CD4-positive, alpha-beta T cell treated with Interleukin-10 for 1 hour (primary cell): Measurements from ENCODE around the gene HOXB3.
"Not testable (repeated sequence)": the region's sequence is repeated elsewhere in the genome, so short reads cannot be mapped to it uniquely, and the experiment has no call there.

ENCODE experiments used
- DNase-seq: peaks from one replicate; pipeline ENCODE4 v3.0.0-alpha.2; 2020

HOXB3 gene

GRCh38 chr17:48541577-48542113, 48.4 kb downstream of the HOXB3 start:
- DNase-seq: peak; percentile 51

DNA sequence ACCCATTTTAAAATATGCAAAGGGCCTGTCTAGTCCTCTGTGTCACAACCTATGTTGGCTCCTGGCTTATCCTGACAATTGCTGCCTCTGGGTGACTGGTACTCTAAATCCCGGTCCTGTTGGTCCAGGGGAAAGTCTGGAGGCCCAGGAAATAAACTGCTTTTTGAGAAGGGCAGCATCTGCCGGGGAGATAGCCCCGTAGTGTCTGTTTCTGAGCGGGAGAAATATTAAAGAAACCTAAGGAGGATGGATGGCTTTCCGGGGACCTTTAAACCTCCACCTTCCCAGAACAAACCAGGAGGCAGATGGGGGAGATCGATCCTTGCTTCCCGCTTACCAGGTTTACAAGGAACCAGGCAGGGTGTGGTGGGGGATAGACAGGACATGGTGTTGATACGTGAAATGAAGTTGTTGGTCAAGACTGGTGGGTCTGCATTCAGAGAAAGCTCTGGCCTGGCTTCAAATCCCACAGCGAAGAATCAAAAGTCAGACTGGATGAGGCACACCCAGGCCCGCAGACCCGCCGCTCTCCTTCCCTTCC, 48.9 kb downstream of the HOXB3 start:
- DNase-seq: peak; percentile 19

- no peak for DNase-seq
Observed at GRCh38 chr17:48540213-48540612, 49.8 kb downstream of the HOXB3 start.

DNA sequence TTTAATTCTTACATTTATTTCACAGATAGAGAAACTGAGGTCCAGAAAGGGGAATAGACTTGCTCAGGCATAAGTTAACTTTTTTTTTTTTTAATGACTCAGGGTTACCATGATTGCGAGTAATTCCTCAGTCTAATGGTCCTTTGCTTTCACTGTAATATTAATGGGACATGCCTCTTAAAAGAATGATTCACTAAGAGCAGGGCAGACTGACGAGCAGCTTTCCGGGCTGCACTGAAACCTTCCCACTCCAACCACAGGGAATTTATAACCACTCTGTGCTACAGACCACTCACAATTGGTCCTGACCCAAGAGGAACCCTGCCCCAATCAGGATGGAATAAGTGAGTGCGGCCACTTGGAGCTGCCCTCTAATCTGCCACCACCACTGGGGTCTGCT, 50.9 kb downstream of the HOXB3 start:
- no peak for DNase-seq

DNA sequence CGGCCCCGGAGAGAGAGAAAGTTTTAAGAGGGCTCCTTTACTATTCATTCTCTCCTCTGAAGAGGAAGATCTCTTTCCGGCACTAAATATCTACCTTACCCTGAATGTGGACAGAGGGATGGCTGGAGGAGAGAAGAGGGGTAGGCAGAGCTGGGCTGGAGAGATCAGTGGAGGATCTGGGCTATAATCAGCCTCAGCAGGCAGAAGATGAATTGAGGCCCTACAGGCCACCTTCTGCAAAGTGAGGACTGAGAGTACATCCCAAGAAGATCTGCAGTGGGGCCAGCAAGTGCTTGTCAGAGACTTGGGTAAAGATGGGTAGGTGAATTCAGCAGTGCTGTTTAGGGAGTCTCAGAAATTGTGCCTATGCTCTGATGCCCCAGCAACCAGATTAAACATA, 52.7 kb downstream of the HOXB3 start:
- DNase-seq: no peak

DNA sequence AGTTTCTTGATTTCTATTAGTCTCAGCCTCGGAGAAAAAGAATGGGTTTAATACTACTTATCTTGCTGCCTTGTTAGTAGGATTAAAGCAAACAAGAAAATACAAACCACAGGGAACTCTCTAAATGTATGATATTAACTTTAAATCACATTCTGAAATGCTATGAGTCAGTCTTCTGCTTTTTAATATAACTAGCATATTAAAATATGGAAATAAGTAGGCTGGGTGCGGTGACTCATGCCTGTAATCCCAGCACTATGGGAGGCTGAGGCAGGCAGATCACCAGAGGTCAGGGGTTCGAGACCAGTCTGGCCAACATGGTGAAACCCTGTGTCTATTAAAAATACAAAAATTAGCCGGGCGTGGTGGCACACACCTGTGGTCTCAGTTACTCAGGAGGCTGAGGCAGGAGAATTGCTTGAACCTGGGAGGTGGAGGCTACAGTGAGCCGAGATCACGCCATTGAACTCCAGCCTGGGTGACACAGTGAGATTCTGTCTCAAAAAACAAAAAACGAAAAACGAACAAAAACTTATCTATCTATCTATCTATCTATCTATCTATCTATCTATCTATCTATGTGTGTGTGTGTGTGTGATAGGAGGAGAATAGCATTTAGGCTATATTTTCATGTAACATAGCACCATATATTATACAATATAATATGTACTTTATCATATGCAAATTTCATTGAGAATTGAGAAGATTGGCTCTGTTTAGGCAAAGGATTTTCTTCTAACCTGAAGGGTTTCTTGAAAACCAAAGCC, 54.1 kb downstream of the HOXB3 start:
- DNase-seq: not testable (repeated sequence)

- no peak for DNase-seq
Observed at GRCh38 chr17:48532261-48532660, 57.8 kb downstream of the HOXB3 start.

- no peak for DNase-seq
Observed at GRCh38 chr17:48530887-48531272, 59.2 kb downstream of the HOXB3 start, which contains the start of gene HOXB1. TSS of gene HOXB1 (minus strand) at chr17:48531011. CDS start at chr17:48530904, 107 bp downstream.

DNA sequence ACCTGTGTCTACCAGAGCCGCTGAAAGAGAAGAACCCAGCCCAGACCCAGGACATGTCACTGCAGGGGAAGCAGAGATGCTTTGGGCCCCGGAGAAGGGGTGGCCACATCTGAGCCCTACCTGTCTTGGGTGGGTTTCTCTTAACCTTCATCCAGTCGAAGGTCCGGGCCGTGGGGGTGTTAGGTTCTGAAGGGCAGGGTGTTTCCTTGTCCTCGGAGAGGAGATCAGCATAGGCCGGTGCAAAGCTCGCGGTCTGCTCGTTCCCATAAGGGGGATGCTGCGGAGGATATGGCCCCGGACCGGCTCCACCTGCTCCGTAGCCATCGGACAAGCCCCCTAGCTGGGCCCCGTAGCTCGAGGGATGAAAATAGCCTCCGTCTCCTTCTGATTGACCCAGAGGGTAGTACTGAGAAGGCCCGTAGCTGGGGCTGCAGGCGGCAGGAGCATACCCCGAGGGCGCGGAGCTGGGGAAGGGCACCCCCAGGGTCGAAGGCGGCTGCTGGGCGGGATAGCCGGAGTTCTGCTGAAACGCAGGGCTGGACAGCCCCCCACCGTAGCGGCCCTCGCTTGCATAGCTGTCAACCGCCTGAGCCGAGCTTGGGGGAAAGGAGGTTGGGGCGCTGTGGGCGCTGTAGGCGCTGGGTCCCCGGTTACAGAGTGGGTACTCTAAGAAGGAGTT, 59.7 kb downstream of the HOXB3 start:
- no peak for DNase-seq

- DNase-seq: no peak
Observed at GRCh38 chr17:48529683-48530009, 60.4 kb downstream of the HOXB3 start.

DNA sequence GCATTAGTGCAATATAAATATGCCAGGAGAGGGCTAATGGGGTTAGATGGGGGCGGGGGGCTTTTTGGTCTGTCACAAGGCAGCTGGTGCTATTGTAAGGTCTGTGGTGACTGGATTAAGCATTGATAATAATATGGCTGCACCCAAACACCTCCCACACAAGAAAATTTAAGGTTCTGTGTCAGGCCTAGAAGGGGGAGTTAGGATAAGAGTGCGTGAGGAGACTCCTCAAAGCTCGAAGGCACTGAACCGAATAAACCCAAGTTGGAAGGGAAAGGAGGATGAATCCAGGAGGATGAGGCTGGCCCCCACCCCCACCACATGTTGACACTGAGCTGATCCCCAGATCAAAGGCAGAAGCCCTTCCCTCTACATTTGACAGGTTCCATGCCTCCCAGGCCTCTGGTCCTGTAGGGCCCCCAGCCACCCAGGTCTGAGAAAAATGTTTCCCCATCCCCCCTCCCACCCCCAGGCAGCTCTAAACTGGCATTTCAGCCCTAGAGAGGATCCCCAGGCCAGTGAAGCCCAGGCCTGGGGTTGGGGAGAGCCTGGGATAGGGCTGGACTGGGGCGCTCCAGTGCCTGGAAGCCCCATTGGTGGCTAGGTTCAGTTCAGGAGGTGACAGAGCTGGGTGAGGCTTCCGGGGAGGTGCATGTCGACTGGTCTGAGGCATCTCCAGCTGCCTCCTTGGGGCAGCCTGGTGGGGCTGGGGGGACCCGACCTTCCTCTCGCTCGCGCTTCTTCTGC, 60.9 kb downstream of the HOXB3 start:
- no peak for DNase-seq

- DNase-seq: no peak
Observed at GRCh38 chr17:48528153-48528935, 61.7 kb downstream of the HOXB3 start.

DNA sequence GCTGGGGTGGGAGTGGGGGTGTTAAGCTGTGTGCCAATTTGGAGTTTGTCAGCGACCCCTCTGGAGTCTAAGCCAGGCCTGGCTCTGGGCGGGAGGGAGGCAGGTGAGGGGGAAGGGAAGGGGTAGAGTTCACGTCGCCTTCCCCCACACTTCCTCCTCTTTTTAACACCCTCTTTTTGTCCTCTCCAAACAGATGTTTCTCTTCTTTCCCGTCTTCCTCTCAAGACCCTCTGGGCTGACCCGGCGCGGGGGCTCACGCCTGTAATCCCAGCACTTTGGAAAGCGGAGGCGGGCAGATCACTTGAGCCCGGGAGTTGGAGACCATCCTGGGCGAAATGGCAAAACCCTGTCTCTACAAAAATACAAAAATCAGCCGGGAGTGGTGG, 62.5 kb downstream of the HOXB3 start:
- DNase-seq: no peak

- no peak for DNase-seq
Observed at GRCh38 chr17:48526608-48527546, 63.2 kb downstream of the HOXB3 start.

DNA sequence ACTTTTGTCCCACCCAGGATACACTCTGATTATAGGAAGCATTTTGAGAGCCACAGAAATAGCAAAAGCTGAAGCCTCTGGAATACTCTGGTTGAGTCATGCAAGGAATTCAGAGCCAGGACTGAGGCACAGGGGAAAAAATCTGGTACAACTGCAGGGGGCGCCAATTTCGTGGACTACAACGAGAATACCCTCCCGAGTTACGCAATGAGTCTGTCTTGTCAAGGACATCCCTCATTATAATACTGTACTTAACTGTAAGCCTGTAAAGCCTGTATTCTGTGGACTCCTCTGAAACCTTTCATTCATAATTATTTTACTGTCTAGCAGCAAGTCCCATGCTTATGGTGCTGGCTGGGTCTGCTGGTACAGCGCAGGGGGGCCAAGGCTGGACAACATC, 67.0 kb downstream of the HOXB3 start:
- DNase-seq: no peak

DNA sequence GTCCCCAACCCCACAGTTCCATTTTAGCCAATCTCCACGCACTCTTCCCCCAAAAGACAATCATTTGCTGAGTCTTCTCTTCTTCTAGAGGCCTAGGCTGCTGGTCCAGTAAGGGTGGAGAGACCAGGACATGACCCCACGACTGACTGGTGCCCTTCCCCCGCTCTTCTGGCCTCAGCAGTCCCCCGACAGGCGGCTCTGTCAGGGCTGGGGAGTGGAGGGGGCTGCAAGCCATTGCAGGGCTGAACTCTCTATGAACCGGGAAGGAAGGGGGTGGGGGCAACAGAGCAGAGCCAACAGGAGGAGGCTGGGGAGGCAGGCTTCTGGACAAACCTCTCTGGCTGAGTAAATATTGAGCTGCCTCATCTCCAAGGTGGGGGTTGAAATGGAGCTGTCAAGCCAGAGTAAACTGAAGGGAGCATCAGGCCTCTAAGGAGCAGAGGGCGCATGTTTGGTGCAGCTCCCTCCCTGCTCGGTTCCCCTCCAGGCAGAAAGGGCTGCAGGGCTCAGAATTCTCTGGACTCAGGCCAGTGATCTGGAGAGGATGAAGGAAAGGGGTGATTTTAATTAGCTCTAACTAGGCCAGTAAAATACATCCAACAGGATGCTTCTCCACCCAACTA, 67.9 kb downstream of the HOXB3 start:
- DNase-seq: no peak

GRCh38 chr17:48520631-48521079, 69.4 kb downstream of the HOXB3 start:
- DNase-seq: no peak

DNA sequence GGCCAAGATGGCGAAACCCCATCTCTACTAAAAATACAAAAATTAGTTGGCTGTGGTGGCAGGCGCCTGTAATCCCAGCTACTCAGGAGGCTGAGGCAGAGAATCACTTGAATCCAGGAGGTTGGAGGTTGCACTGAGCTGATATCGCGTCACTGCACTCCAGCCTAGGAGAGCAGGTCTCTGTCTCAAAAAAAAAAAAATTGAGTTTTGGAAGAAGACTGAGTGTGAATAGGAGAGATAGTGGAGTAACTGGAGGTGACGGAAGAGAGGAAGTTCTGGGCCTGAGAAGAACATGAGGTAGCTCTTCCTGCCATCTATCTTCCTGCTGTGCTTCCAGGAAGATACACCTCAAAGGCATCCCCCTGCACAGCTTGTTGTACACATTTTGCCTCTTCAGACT, 70.6 kb downstream of the HOXB3 start:
- no peak for DNase-seq

- DNase-seq: no peak
Observed at GRCh38 chr17:48517478-48517877, 72.6 kb downstream of the HOXB3 start.
